OCI-LY1 (cell line): Measurements from ENCODE around the gene RNF144A.

ENCODE experiments used
- H2AFZ ChIP-seq: fragments of 200-600 bp; sonication (generic), shearing (Covaris generic); 2 replicates; pipeline ENCODE4 v1.6.0; 2014; ENCODE audit warnings: antibody characterized with exemption, mild to moderate bottlenecking, low read length
- H3F3A ChIP-seq: fragments of 200-600 bp; sonication (generic), shearing (Covaris generic); 2 replicates; pipeline ENCODE4 v1.6.0; 2014; ENCODE audit warnings: mild to moderate bottlenecking, antibody characterized with exemption, low read length, moderate library complexity; ENCODE audit not compliant: insufficient read depth
- H3K27ac ChIP-seq: fragments of 200-600 bp; sonication (generic); 2 replicates; pipeline ENCODE4 v1.5.1; 2014; ENCODE audit warnings: low read length, mixed run types, mild to moderate bottlenecking, low read depth; ENCODE audit not compliant: poor library complexity, severe bottlenecking
- H3K27me3 ChIP-seq: fragments of 200-600 bp; sonication (generic); 2 replicates; pipeline ENCODE4 v1.6.0; 2014; ENCODE audit warnings: antibody characterized with exemption, mild to moderate bottlenecking, low read length, moderate library complexity; ENCODE audit not compliant: insufficient read depth
- H3K36me3 ChIP-seq: fragments of 200-600 bp; sonication (generic); 2 replicates; pipeline ENCODE4 v1.6.1; 2014; ENCODE audit warnings: mild to moderate bottlenecking, antibody characterized with exemption, low read length, moderate library complexity, mixed read lengths; ENCODE audit not compliant: insufficient read depth
- H3K4me1 ChIP-seq: fragments of 200-600 bp; sonication (generic); 2 replicates; pipeline ENCODE4 v1.5.1; 2014; ENCODE audit warnings: mild to moderate bottlenecking, low read length, moderate library complexity; ENCODE audit not compliant: insufficient read depth, severe bottlenecking
- H3K4me2 ChIP-seq: fragments of 200-600 bp; sonication (generic), shearing (Covaris generic); 2 replicates; pipeline ENCODE4 v1.6.1; 2014; ENCODE audit warnings: low read length
- H3K4me3 ChIP-seq: fragments of 200-600 bp; sonication (generic); 2 replicates; pipeline ENCODE4 v1.5.1; 2014; ENCODE audit warnings: low read length, low read depth, mild to moderate bottlenecking, mixed read lengths; ENCODE audit not compliant: poor library complexity, severe bottlenecking
- H3K79me2 ChIP-seq: fragments of 200-600 bp; shearing (Covaris generic); 2 replicates; pipeline ENCODE4 v1.6.1; 2016; ENCODE audit warnings: mixed run types, low read length, mixed read lengths; ENCODE audit not compliant: insufficient read depth
- H3K9ac ChIP-seq: fragments of 200-600 bp; sonication (generic), shearing (Covaris generic); 2 replicates; pipeline ENCODE4 v1.6.1; 2014; ENCODE audit warnings: mild to moderate bottlenecking, low read length, mixed read lengths
- H3K9me2 ChIP-seq: fragments of 200-600 bp; sonication (generic), shearing (Covaris generic); 2 replicates; pipeline ENCODE4 v1.6.1; 2014; ENCODE audit warnings: low read depth, mild to moderate bottlenecking, low read length, mixed read lengths
- H3K9me3 ChIP-seq: fragments of 200-600 bp; shearing (Covaris generic); 2 replicates; pipeline ENCODE4 v1.6.1; 2014; ENCODE audit warnings: low read length, mixed read lengths
- H4K20me1 ChIP-seq: fragments of 200-600 bp; sonication (generic), shearing (Covaris generic); 2 replicates; pipeline ENCODE4 v1.6.0; 2016; ENCODE audit warnings: mild to moderate bottlenecking, low read length; ENCODE audit not compliant: insufficient read depth
- CTCF ChIP-seq: fragments of 200-600 bp; sonication (generic), shearing (Covaris generic); IDR thresholded peaks from 2 replicates; pipeline ENCODE4 v1.5.1; 2017; ENCODE audit warnings: mild to moderate bottlenecking, antibody characterized with exemption, low read length, moderate library complexity, mixed read lengths
- EZH2 ChIP-seq: fragments of 200-600 bp; sonication (generic), shearing (Covaris generic); IDR thresholded peaks from 2 replicates; pipeline ENCODE4 v1.8.0; 2017; ENCODE audit warnings: borderline replicate concordance, mixed run types, mild to moderate bottlenecking, antibody characterized with exemption, low read length, moderate library complexity, mixed read lengths

The RNF144A gene

GRCh38 chr2:6948677-6949351, 31.6 kb downstream of the RNF144A start:
- no peak overlapping the region for H3K9ac ChIP-seq
- H3K9me3 ChIP-seq: no peaks in the 10 kb centered on the region
- H3F3A ChIP-seq: no peaks in the 10 kb centered on the region
- no peak overlapping the region for H2AFZ ChIP-seq
- no peaks in the 10 kb centered on the region for H3K79me2 ChIP-seq
- H4K20me1 ChIP-seq: no peaks in the 10 kb centered on the region
- no peaks in the 10 kb centered on the region for H3K36me3 ChIP-seq
- H3K27me3 ChIP-seq: 0 out of 2 replicates have a peak, but pooled peaks cover 4% of the 10 kb centered on the region
- TF ChIP-seq EZH2: no peak
- TF ChIP-seq CTCF: no peak
- no peaks in the 10 kb centered on the region for H3K9me2 ChIP-seq
- no peaks in the 10 kb centered on the region for H3K4me1 ChIP-seq
- H3K4me3 ChIP-seq: no peak overlapping the region
- no peak overlapping the region for H3K4me2 ChIP-seq
- no peak overlapping the region for H3K27ac ChIP-seq

GRCh38 chr2:6951046-6951445, 33.8 kb downstream of the RNF144A start:
- H3K79me2 ChIP-seq: no peaks in the 10 kb centered on the region
- no peaks in the 10 kb centered on the region for H3K27me3 ChIP-seq
- H3K27ac ChIP-seq: no peak overlapping the region
- no peaks in the 10 kb centered on the region for H3F3A ChIP-seq
- no peak overlapping the region for H2AFZ ChIP-seq
- H3K9me2 ChIP-seq: no peaks in the 10 kb centered on the region
- no peaks in the 10 kb centered on the region for H3K9me3 ChIP-seq
- H3K36me3 ChIP-seq: no peaks in the 10 kb centered on the region
- no peak overlapping the region for H3K4me2 ChIP-seq
- H3K4me1 ChIP-seq: no peaks in the 10 kb centered on the region
- no peaks in the 10 kb centered on the region for H4K20me1 ChIP-seq
- H3K9ac ChIP-seq: no peak overlapping the region
- no peak overlapping the region for H3K4me3 ChIP-seq
- TF ChIP-seq CTCF (no peak), EZH2 (no peak)

GRCh38 chr2:6952101-6952500, 34.9 kb downstream of the RNF144A start:
- no peak overlapping the region for H3K4me3 ChIP-seq
- no peak overlapping the region for H3K27ac ChIP-seq
- H3K36me3 ChIP-seq: no peaks in the 10 kb centered on the region

More at GRCh38 chr2:6952101-6952500, 34.9 kb downstream of the RNF144A start:
- Histone ChIP-seq H3K9me3 (no peaks in the 10 kb centered on the region), H3K9me2 (no peaks in the 10 kb centered on the region), H3K9ac (no peak overlapping the region), H3K4me2 (no peak overlapping the region), H2AFZ (no peak overlapping the region), H3F3A (no peaks in the 10 kb centered on the region), H3K27me3 (no peaks in the 10 kb centered on the region), H3K4me1 (no peaks in the 10 kb centered on the region), H4K20me1 (no peaks in the 10 kb centered on the region), H3K79me2 (no peaks in the 10 kb centered on the region)
- TF ChIP-seq EZH2 (no peak), CTCF (no peak)
